SU-DHL-6 (cell line): ENCODE measurements around the gene SERPINA12.

Experiments used
- H2AFZ ChIP-seq: fragments of 200-600 bp; sonication (generic); 2 replicates; pipeline ENCODE4 v1.6.1; 2014; ENCODE audit warnings: low read depth, mild to moderate bottlenecking, moderate library complexity, mixed read lengths, antibody characterized with exemption, low read length; ENCODE audit not compliant: severe bottlenecking
- H3F3A ChIP-seq: fragments of 200-600 bp; shearing (Covaris generic); 2 replicates; pipeline ENCODE4 v1.6.0; 2016; ENCODE audit warnings: antibody characterized with exemption, mild to moderate bottlenecking; ENCODE audit not compliant: insufficient read depth
- H3K27ac ChIP-seq: fragments of 200-600 bp; sonication (generic); 2 replicates; pipeline ENCODE4 v1.5.1; 2016; ENCODE audit warnings: low read depth, mild to moderate bottlenecking, low read length, moderate library complexity, mixed read lengths
- H3K27me3 ChIP-seq: fragments of 200-600 bp; sonication (generic), shearing (Covaris generic); 2 replicates; pipeline ENCODE4 v1.6.0; 2014; ENCODE audit warnings: mild to moderate bottlenecking, low read length
- H3K36me3 ChIP-seq: fragments of 200-600 bp; sonication (generic); 2 replicates; pipeline ENCODE4 v1.6.1; 2014; ENCODE audit warnings: mild to moderate bottlenecking, low read length, mixed read lengths
- H3K4me2 ChIP-seq: fragments of 300-600, 200-600 bp; shearing (Covaris generic), sonication (generic); 2 replicates; pipeline ENCODE4 v1.6.0; 2014; ENCODE audit warnings: low read length, low read depth, mild to moderate bottlenecking; ENCODE audit not compliant: poor library complexity, severe bottlenecking
- H3K4me3 ChIP-seq: fragments of 200-600 bp; sonication (generic); 2 replicates; pipeline ENCODE4 v1.5.1; 2014; ENCODE audit warnings: antibody characterized with exemption, low read length, mild to moderate bottlenecking, mixed read lengths; ENCODE audit not compliant: insufficient read depth, poor library complexity, severe bottlenecking
- H3K79me2 ChIP-seq: fragments of 200-600 bp; sonication (generic); 2 replicates; pipeline ENCODE4 v1.6.1; 2014; ENCODE audit warnings: mild to moderate bottlenecking, low read length, moderate library complexity; ENCODE audit not compliant: insufficient read depth
- H3K9ac ChIP-seq: fragments of 200-600 bp; sonication (generic); 2 replicates; pipeline ENCODE4 v1.7.0; 2014; ENCODE audit warnings: mild to moderate bottlenecking, low read length
- H3K9me2 ChIP-seq: fragments of 200-600 bp; sonication (generic); replicated peaks from 2 replicates; pipeline ENCODE4 v1.6.1; 2014; ENCODE audit warnings: low read length; ENCODE audit not compliant: insufficient read depth
- H3K9me3 ChIP-seq: fragments of 200-600 bp; sonication (generic); 2 replicates; pipeline ENCODE4 v1.6.1; 2014; ENCODE audit warnings: low read length, mixed read lengths; ENCODE audit not compliant: insufficient read depth
- H4K20me1 ChIP-seq: fragments of 200-600 bp; sonication (generic); 2 replicates; pipeline ENCODE4 v1.6.1; 2014; ENCODE audit warnings: low read depth, mild to moderate bottlenecking, antibody characterized with exemption, low read length, moderate library complexity, mixed read lengths
- EZH2phosphoT487 ChIP-seq: fragments of 200-600 bp; sonication (generic), shearing (Covaris generic); conservative IDR thresholded peaks from 2 replicates; pipeline ENCODE4 v1.6.1; 2018; ENCODE audit warnings: mild to moderate bottlenecking, antibody characterized with exemption, low read length, moderate library complexity, mixed read lengths
- TF ChIP-seq, protein P1 (sequence below): fragments of 200-600 bp; sonication (generic); IDR thresholded peaks from one replicate; pipeline ENCODE4 v1.5.1; 2017; ENCODE audit warnings: antibody characterized with exemption, mild to moderate bottlenecking, low read length, moderate library complexity; ENCODE audit not compliant: insufficient read depth, poor library complexity, severe bottlenecking

Gene SERPINA12, protein sequence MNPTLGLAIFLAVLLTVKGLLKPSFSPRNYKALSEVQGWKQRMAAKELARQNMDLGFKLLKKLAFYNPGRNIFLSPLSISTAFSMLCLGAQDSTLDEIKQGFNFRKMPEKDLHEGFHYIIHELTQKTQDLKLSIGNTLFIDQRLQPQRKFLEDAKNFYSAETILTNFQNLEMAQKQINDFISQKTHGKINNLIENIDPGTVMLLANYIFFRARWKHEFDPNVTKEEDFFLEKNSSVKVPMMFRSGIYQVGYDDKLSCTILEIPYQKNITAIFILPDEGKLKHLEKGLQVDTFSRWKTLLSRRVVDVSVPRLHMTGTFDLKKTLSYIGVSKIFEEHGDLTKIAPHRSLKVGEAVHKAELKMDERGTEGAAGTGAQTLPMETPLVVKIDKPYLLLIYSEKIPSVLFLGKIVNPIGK

DNA sequence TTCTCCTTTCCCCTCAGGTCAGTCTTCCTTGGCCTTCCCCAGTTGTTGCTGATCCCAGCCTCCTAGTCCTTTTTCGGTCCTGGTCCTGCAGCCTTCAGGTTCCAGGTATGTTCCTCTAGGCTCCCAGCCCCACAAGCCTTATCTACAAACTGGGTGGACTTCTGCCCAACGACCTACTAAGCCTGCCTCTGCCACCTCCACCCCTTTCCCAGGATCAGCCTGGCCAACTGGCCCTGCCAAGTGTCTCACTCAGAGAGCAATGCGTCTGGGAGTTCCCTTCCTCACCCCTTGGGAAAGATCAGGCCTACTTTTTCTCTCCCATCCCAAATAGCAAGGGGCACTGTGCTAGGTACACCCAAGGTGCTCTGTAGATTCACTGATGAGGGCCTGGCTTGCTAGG is at the start of gene SERPINA12:
Gene SERPINA12, minus strand, starts transcription at position 114 of the 400 bp plus-strand sequence. CDS start 11,072 bp downstream, outside the sequence.
- Histone ChIP-seq H3K4me3 (no peak within 1 kb of the TSS), H3K79me2 (no peaks in the 10 kb centered on the region), H4K20me1 (no peaks in the 10 kb centered on the region), H3K9me2 (no peaks in the 10 kb centered on the region), H3K9ac (no peak within 1 kb of the TSS), H3F3A (no peaks in the 10 kb centered on the region), H3K36me3 (no peaks in the 10 kb centered on the region), H3K4me2 (no peak within 1 kb of the TSS), H3K27ac (no peak within 1 kb of the TSS), H3K9me3 (no peaks in the 10 kb centered on the region), H3K27me3 (no peaks in the 10 kb centered on the region), H2AFZ (no peak within 1 kb of the TSS)
- no peak for TF ChIP-seq EZH2phosphoT487
- TF ChIP-seq, protein P1, sequence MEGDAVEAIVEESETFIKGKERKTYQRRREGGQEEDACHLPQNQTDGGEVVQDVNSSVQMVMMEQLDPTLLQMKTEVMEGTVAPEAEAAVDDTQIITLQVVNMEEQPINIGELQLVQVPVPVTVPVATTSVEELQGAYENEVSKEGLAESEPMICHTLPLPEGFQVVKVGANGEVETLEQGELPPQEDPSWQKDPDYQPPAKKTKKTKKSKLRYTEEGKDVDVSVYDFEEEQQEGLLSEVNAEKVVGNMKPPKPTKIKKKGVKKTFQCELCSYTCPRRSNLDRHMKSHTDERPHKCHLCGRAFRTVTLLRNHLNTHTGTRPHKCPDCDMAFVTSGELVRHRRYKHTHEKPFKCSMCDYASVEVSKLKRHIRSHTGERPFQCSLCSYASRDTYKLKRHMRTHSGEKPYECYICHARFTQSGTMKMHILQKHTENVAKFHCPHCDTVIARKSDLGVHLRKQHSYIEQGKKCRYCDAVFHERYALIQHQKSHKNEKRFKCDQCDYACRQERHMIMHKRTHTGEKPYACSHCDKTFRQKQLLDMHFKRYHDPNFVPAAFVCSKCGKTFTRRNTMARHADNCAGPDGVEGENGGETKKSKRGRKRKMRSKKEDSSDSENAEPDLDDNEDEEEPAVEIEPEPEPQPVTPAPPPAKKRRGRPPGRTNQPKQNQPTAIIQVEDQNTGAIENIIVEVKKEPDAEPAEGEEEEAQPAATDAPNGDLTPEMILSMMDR: no peak

DNA sequence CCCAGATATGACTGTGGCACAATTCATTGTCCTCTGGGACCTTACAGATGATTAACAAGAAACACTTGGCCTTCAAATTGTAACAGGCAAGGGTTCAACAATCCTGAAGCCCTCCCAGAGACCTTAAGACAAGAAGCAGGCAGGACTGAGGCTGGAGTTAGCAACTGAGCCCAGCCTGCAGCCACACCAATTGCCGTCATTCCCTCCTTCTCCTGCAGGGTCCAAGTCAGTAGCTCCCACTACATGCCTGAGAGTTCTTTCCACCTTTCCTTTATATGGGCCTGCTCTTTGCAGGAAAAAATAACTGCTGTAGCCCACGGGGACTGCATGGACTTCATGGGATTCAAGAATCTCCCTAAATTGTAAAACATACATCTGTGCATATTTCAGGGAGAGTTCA is 49.6 kb upstream of the SERPINA12 start:
- Histone ChIP-seq H4K20me1 (no peaks in the 10 kb centered on the region), H2AFZ (no peak overlapping the region), H3K79me2 (no peaks in the 10 kb centered on the region), H3K27me3 (no peaks in the 10 kb centered on the region), H3K4me3 (no peak overlapping the region), H3K9me2 (no peaks in the 10 kb centered on the region), H3K9ac (no peak overlapping the region), H3K36me3 (no peaks in the 10 kb centered on the region), H3K27ac (no peak overlapping the region), H3K4me2 (no peak overlapping the region), H3F3A (no peaks in the 10 kb centered on the region), H3K9me3 (no peaks in the 10 kb centered on the region)
- no peak for TF ChIP-seq EZH2phosphoT487

DNA sequence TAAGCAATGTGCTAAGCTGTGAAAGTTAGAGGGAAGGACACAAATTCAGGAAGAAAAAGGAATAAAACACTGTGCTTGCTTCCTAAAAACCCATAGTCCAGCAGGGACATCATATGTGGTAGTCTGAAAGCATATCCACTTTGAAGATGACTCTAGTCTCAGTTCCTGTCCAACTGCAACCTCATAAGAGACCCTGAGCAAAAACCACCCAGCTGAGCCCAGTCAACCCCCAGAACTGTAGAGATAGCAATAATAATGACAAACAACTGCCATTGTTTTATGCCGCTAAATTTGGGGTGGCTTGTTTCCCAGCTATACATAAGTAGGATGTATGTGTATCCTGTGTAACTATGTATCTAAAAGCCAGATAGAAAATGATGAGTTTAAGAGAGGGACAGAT is 48.1 kb upstream of the SERPINA12 start:
- Histone ChIP-seq H3F3A (no peaks in the 10 kb centered on the region), H3K4me2 (no peak overlapping the region), H2AFZ (no peak overlapping the region), H3K9me3 (no peaks in the 10 kb centered on the region), H3K9ac (no peak overlapping the region), H4K20me1 (no peaks in the 10 kb centered on the region), H3K36me3 (no peaks in the 10 kb centered on the region), H3K27ac (no peak overlapping the region), H3K27me3 (no peaks in the 10 kb centered on the region), H3K79me2 (no peaks in the 10 kb centered on the region), H3K9me2 (no peaks in the 10 kb centered on the region), H3K4me3 (no peak overlapping the region)
- TF ChIP-seq, protein P1: no peak
- TF ChIP-seq EZH2phosphoT487: no peak

DNA sequence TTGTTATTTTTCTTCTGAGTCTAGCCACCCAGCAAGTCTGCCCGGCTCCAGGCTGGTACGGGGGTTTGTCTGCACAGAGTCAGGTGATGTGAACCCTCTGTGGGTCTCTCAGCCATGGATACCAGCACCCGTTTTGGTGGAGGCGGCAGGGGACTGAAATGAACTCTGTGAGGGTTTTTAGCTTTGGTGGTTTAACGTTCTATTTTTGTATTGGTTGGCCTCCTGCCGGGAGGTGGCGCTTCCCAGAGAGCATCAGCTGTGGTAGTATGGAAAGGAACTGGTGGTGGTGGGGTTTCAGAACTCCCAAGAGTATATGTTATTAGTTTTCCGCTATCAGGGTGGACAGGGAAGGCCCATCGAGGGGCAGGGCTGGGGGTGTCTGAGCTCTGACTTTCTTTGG is 46.7 kb upstream of the SERPINA12 start:
- H3F3A ChIP-seq: no peaks in the 10 kb centered on the region
- no peaks in the 10 kb centered on the region for H3K9me2 ChIP-seq
- TF ChIP-seq EZH2phosphoT487: no peak
- TF ChIP-seq, protein P1: no peak
- H3K9ac ChIP-seq: no peak overlapping the region
- no peaks in the 10 kb centered on the region for H3K9me3 ChIP-seq
- no peak overlapping the region for H3K4me3 ChIP-seq
- no peaks in the 10 kb centered on the region for H3K36me3 ChIP-seq
- H3K27me3 ChIP-seq: no peaks in the 10 kb centered on the region
- H3K79me2 ChIP-seq: no peaks in the 10 kb centered on the region
- H2AFZ ChIP-seq: no peak overlapping the region
- no peak overlapping the region for H3K27ac ChIP-seq
- no peaks in the 10 kb centered on the region for H4K20me1 ChIP-seq
- no peak overlapping the region for H3K4me2 ChIP-seq
